ENCODE measurements around the gene ANXA4. TPM values are rescaled to one million over a fixed set of nuclear protein-coding genes. Genes with fewer than 3 reads are reported as not detected.

ANXA4 gene
- total and polyA plus RNA-seq, 2 of the 13 experiments (the other 11 are each of a cell fraction or from before 2014, with no cell fraction given), result 155 to 168 TPM

- no peaks in the 10 kb centered on the region for H3K79me2 ChIP-seq (ENCODE audit: insufficient read depth, low read length)
- H3K9me3 ChIP-seq (ENCODE audit: low read length), result no peaks in the 10 kb centered on the region
- no CpG with 5 or more reads among the region's 1 CpG for WGBS (ENCODE audit: low lambda C conversion rate)
- H3K9ac ChIP-seq (ENCODE audit: insufficient read depth, low read depth, low read length), result no peak overlapping the region
- intact Hi-C loops (cut with micrococcal nuclease; ENCODE audit: unreplicated experiment) (no loop called here), in situ Hi-C loops (cut with HindIII; ENCODE audit: extremely low pct_ligation_motif_present, low pct_unique_long_range_greater_than_20kb) (no loop called here)
- H4K20me1 ChIP-seq (ENCODE audit: insufficient read depth, low read length), result no peaks in the 10 kb centered on the region; the same call in 1 of the 2 replicates
- CTCF ChIA-PET (ENCODE audit: low intra/inter-chr PET ratio, low total read pairs), result no interaction called here
- POLR2A ChIA-PET, result interaction anchor here (1.0 kb wide), 1 partner anchor 15 kb away, joined by 5 read pairs; no protein-coding TSS in a partner anchor
- no peak for DNase-seq (ENCODE audit: low spot score)
- TF ChIP-seq TRAFD1 (CRISPR knock-in tag; IDR thresholded peaks at IDR 0.05; ENCODE audit: borderline replicate concordance) (no peak), MTF1 (CRISPR knock-in tag; IDR thresholded peaks at IDR 0.05) (no peak), ZNF264 (CRISPR knock-in tag; IDR thresholded peaks at IDR 0.05) (no peak), FOXC1 (CRISPR knock-in tag; IDR thresholded peaks at IDR 0.05; ENCODE audit: borderline replicate concordance) (no peak), FOXP1 (IDR thresholded peaks at IDR 0.05) (no peak), FOXP1 (CRISPR knock-in tag; IDR thresholded peaks at IDR 0.05) (no peak), EED (CRISPR knock-in tag; IDR thresholded peaks at IDR 0.05) (no peak)
- H3K27me3 ChIP-seq (ENCODE audit: control insufficient read depth in 1 of 2, insufficient read depth in 2 of 2, low read length in 2 of 2), result no peaks in the 10 kb centered on the region
- BruUV-seq (replicated peaks), result no TSS peak
- H3K4me2 ChIP-seq (ENCODE audit: low read depth, low read length), result no peak overlapping the region
- ATAC-seq, result no peak
- H3K4me1 ChIP-seq (ENCODE audit: insufficient read depth, low read length), result no peaks in the 10 kb centered on the region
- no peak for FAIRE-seq
- peaks cover 12 to 63% of the 10 kb centered on the region in 2 experiments for H3K36me3 ChIP-seq (replicated peaks in 1 of 2; ENCODE audit: control insufficient read depth in 1 of 2, insufficient read depth in 2 of 2, low read length in 2 of 2)
- no peak overlapping the region for H3K4me3 ChIP-seq (replicated peaks in 1 of 3; ENCODE audit: insufficient read depth in 1 of 3, low read depth in 2 of 3, low read length in 3 of 3)
- H2AFZ ChIP-seq (ENCODE audit: low read length), result no peak overlapping the region
- H3K27ac ChIP-seq (ENCODE audit: extremely low read length, insufficient read depth, low read length), result no peak overlapping the region
These were observed 54.2 kb downstream of the ANXA4 start for GRCh38 chr2:69796174-69796573.

DNA sequence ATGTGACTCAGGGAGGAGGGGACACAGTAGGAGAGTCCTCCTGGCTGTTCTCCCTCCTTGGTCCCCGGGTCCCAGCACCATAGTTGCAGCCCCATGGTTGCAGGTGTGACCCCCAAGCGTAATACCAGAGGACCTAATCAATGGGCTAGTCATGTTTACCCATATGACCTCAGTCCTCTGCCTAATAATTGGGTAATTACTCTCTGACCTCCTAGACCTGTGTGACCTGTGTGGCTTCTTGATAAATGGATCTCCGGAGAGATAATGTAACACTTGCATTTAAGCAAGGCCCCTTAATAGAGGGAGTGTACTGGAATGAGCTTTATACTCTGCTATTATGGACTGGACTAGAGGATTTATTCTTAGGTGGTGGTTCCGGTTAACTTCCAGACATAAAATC, 55.3 kb downstream of the ANXA4 start:
- ChIA-PET CTCF (ENCODE audit: low intra/inter-chr PET ratio, low total read pairs) (no interaction called here), POLR2A (no interaction called here)
- no peaks in the 10 kb centered on the region for H3K4me1 ChIP-seq (ENCODE audit: insufficient read depth, low read length)
- in situ Hi-C loops (cut with HindIII; ENCODE audit: extremely low pct_ligation_motif_present, low pct_unique_long_range_greater_than_20kb), result no loop called here
- no peaks in the 10 kb centered on the region for H3K79me2 ChIP-seq (ENCODE audit: insufficient read depth, low read length)
- DNase-seq (ENCODE audit: low spot score) (no peak), ATAC-seq (no peak), FAIRE-seq (no peak)
- intact Hi-C loops (cut with micrococcal nuclease; ENCODE audit: unreplicated experiment), result no loop called here
- H3K4me3 ChIP-seq (replicated peaks in 1 of 3; ENCODE audit: insufficient read depth in 1 of 3, low read depth in 2 of 3, low read length in 3 of 3), result no peak overlapping the region
- BruUV-seq (replicated peaks), result no TSS peak
- H3K27ac ChIP-seq (ENCODE audit: extremely low read length, insufficient read depth, low read length), result no peak overlapping the region
- H3K9ac ChIP-seq (ENCODE audit: insufficient read depth, low read depth, low read length), result no peak overlapping the region
- no peaks in the 10 kb centered on the region for H3K9me3 ChIP-seq (ENCODE audit: low read length)
- H3K36me3 ChIP-seq (replicated peaks in 1 of 2; ENCODE audit: control insufficient read depth in 1 of 2, insufficient read depth in 2 of 2, low read length in 2 of 2), result peaks cover 15 to 67% of the 10 kb centered on the region in 2 experiments
- no peaks in the 10 kb centered on the region; the same call in 1 of the 2 replicates for H4K20me1 ChIP-seq (ENCODE audit: insufficient read depth, low read length)
- no peaks in the 10 kb centered on the region for H3K27me3 ChIP-seq (ENCODE audit: control insufficient read depth in 1 of 2, insufficient read depth in 2 of 2, low read length in 2 of 2)
- 88% methylated on average over 4 of the region's 4 CpGs for WGBS (ENCODE audit: low lambda C conversion rate)
- H3K4me2 ChIP-seq (ENCODE audit: low read depth, low read length), result no peak overlapping the region
- H2AFZ ChIP-seq (ENCODE audit: low read length), result no peak overlapping the region
- TF ChIP-seq ZFY (CRISPR knock-in tag; IDR thresholded peaks at IDR 0.05) (no peak), ZSCAN12 (CRISPR knock-in tag; IDR thresholded peaks at IDR 0.05) (no peak), E2F5 (CRISPR knock-in tag; conservative IDR thresholded peaks at IDR 0.05) (no peak), ZNF724P (CRISPR knock-in tag; IDR thresholded peaks at IDR 0.05; ENCODE audit: borderline replicate concordance) (no peak), SRSF9 (IDR thresholded peaks at IDR 0.05; ENCODE audit: borderline replicate concordance, insufficient read depth, low read depth, low read length, poor library complexity, severe bottlenecking) (no peak), STAG1 (CRISPR knock-in tag; IDR thresholded peaks at IDR 0.05) (no peak), JARID2 (CRISPR knock-in tag; IDR thresholded peaks at IDR 0.05; ENCODE audit: insufficient replicate concordance) (no peak), FOXO1 (CRISPR knock-in tag; IDR thresholded peaks at IDR 0.05) (no peak), ATM (IDR thresholded peaks at IDR 0.05; ENCODE audit: borderline replicate concordance) (no peak), CHD4 (IDR thresholded peaks at IDR 0.05; ENCODE audit: borderline replicate concordance, low read length) (no peak)
- TF ChIP-seq, protein P1, sequence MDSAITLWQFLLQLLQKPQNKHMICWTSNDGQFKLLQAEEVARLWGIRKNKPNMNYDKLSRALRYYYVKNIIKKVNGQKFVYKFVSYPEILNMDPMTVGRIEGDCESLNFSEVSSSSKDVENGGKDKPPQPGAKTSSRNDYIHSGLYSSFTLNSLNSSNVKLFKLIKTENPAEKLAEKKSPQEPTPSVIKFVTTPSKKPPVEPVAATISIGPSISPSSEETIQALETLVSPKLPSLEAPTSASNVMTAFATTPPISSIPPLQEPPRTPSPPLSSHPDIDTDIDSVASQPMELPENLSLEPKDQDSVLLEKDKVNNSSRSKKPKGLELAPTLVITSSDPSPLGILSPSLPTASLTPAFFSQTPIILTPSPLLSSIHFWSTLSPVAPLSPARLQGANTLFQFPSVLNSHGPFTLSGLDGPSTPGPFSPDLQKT (CRISPR knock-in tag; IDR thresholded peaks at IDR 0.05; ENCODE audit: borderline replicate concordance), result no peak

Data from HepG2 (cell line).